ENCODE measurements around the gene RHOBTB1. TPM values are rescaled to one million over a fixed set of nuclear protein-coding genes. Genes with fewer than 3 reads are reported as not detected.
"Not testable (repeated sequence)": the region's sequence is repeated elsewhere in the genome, so short reads cannot be mapped to it uniquely, and the experiment has no call there.

The RHOBTB1 gene
- polyA plus RNA-seq, 1 donor = 21.8 TPM

DNA sequence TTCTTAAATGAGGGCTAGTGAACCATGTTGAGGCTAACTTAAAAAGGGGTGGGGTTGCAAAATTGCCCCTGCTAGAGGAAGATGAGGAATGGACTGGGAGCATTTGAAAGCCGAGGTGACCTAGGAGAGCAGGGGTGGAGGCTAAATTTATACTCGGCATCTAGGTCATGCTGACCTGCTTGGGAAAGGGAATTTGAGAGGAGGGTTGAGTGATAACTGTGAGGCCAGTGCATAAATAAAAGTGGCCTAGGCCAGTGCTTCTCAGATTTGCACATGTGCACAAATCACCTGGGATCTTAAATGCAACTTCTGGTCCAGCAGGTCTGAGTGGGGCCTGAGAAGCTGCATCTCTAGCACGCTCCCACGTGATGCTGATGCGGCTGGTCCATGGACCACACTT lies 95.3 kb downstream of the RHOBTB1 start:
- no peak overlapping the region for H3K27ac ChIP-seq (ENCODE audit: low read length)
- H3K36me3 ChIP-seq (ENCODE audit: control insufficient read depth, insufficient read depth, low read length) = no peaks in the 10 kb centered on the region

DNA sequence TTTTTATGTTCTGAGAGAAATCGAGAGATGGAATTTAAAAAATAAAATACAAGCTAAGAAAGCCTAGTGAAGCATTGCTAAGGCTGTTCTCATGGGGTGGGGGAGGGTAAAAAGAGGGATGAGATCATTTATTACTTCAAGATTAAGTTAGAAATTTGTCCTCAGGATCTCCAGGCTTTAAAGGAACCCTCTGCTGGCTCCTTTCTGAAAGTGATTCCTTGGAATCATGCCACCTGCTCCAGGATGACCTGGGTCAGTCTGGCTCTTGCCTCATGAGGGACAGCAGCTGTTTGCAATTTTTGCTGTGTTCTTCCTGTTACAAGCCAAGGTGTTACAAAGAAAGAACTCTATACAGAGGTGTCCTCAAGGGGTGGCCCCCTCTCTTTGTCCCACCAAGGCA lies 95.9 kb downstream of the RHOBTB1 start:
- H3K9me3 ChIP-seq (ENCODE audit: control insufficient read depth, low read depth, low read length) = no peaks in the 10 kb centered on the region
- H3K27ac ChIP-seq (ENCODE audit: low read length) = no peak overlapping the region
- H3K4me3 ChIP-seq (ENCODE audit: low read length) = no peak overlapping the region
- no peaks in the 10 kb centered on the region for H3K27me3 ChIP-seq (ENCODE audit: control insufficient read depth, insufficient read depth, low read length)
- peak in 1 of 2 donors; percentile 7 for DNase-seq
- 90% methylated on average over 1 of the region's 1 CpG for WGBS (ENCODE audit: insufficient coverage, low lambda C conversion rate)
- H3K36me3 ChIP-seq (ENCODE audit: control insufficient read depth, insufficient read depth, low read length) = no peaks in the 10 kb centered on the region
- H3K4me1 ChIP-seq (ENCODE audit: control insufficient read depth, insufficient read depth, low read length) = no peaks in the 10 kb centered on the region

More for the DNA sequence above, 95.3 kb downstream of the RHOBTB1 start:
- no CpG with 5 or more reads among the region's 5 CpGs for WGBS (ENCODE audit: insufficient coverage, low lambda C conversion rate)
- Histone ChIP-seq H3K4me1 (ENCODE audit: control insufficient read depth, insufficient read depth, low read length) (no peaks in the 10 kb centered on the region), H3K4me3 (ENCODE audit: low read length) (no peak overlapping the region), H3K27me3 (ENCODE audit: control insufficient read depth, insufficient read depth, low read length) (no peaks in the 10 kb centered on the region), H3K9me3 (ENCODE audit: control insufficient read depth, low read depth, low read length) (no peaks in the 10 kb centered on the region)
- DNase-seq = no peak

DNA sequence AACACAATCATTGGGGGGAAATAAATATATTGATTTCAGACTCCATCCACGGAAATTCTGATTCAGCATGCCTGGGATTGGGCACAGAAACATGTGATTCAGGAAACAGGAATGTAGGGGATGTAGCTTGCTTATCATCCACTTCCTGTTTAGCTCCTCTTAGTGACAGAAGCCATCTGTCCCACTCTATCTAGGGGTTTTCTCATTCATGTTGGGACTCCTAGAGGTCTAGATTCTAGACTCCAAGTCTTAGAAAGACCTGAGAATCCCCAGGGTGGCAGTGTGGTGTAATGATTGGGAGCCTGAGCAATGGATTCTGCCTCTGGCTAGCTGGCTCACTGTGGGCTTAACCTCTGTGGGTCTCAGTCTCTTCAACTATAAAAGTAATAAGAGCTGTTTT lies 97.8 kb downstream of the RHOBTB1 start:
- Histone ChIP-seq H3K27ac (ENCODE audit: low read length) (no peak overlapping the region), H3K36me3 (ENCODE audit: control insufficient read depth, insufficient read depth, low read length) (no peaks in the 10 kb centered on the region), H3K4me1 (ENCODE audit: control insufficient read depth, insufficient read depth, low read length) (no peaks in the 10 kb centered on the region), H3K27me3 (ENCODE audit: control insufficient read depth, insufficient read depth, low read length) (no peaks in the 10 kb centered on the region), H3K9me3 (ENCODE audit: control insufficient read depth, low read depth, low read length) (no peaks in the 10 kb centered on the region), H3K4me3 (ENCODE audit: low read length) (no peak overlapping the region)
- no CpG with 5 or more reads among the region's 1 CpG for WGBS (ENCODE audit: insufficient coverage, low lambda C conversion rate)
- no peak for DNase-seq

DNA sequence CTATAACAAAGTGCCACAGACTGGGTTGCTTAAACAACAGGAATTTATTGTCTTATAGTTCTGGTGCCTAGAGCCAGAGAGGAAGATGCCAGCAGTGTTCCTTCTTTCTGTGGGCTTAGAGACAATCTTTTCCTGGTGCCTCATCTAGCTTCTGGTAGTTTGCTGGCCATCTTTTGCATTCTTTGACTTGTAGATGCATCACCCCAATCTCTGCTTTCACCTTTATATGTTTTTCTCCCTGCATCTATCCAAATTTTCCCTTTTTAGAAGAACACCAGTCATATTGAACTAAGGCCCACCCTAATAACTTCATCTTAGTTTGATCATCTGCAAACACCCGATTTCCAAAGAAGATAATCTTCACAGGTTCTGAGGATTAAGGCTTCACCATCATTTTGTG lies 98.9 kb downstream of the RHOBTB1 start:
- no peaks in the 10 kb centered on the region for H3K27me3 ChIP-seq (ENCODE audit: control insufficient read depth, insufficient read depth, low read length)
- no CpG with 5 or more reads among the region's 1 CpG for WGBS (ENCODE audit: insufficient coverage, low lambda C conversion rate)
- H3K27ac ChIP-seq (ENCODE audit: low read length) = no peak overlapping the region
- H3K4me1 ChIP-seq (ENCODE audit: control insufficient read depth, insufficient read depth, low read length) = no peaks in the 10 kb centered on the region
- DNase-seq = no peak
- H3K4me3 ChIP-seq (ENCODE audit: low read length) = no peak overlapping the region
- H3K36me3 ChIP-seq (ENCODE audit: control insufficient read depth, insufficient read depth, low read length) = no peaks in the 10 kb centered on the region
- no peaks in the 10 kb centered on the region for H3K9me3 ChIP-seq (ENCODE audit: control insufficient read depth, low read depth, low read length)

DNA sequence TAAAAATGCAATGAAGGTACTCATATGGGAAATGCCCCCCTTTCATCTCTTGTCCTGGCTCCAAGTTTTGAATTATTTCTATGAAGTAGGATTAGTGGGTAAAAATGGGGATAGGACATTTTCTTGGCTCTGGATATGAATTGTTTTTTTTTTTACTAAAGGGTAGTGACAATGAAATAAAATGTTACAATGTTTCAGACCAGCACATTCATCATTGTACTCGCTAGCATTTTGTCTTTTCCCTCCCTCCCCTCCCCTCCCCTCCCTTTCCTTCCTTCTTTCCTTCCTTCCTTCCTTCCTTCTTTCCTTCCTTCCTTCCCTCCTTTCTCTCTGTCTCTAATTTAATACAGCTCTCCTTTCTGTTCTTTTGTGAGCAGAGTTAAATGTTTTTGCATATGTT lies 101.3 kb downstream of the RHOBTB1 start:
- no peaks in the 10 kb centered on the region for H3K27me3 ChIP-seq (ENCODE audit: control insufficient read depth, insufficient read depth, low read length)
- no peak overlapping the region for H3K27ac ChIP-seq (ENCODE audit: low read length)
- H3K4me1 ChIP-seq (ENCODE audit: control insufficient read depth, insufficient read depth, low read length) = no peaks in the 10 kb centered on the region
- H3K9me3 ChIP-seq (ENCODE audit: control insufficient read depth, low read depth, low read length) = no peaks in the 10 kb centered on the region
- H3K36me3 ChIP-seq (ENCODE audit: control insufficient read depth, insufficient read depth, low read length) = no peaks in the 10 kb centered on the region
- WGBS (ENCODE audit: insufficient coverage, low lambda C conversion rate) = 100% methylated on average over 1 of the region's 1 CpG
- no peak overlapping the region for H3K4me3 ChIP-seq (ENCODE audit: low read length)
- no peak for DNase-seq

DNA sequence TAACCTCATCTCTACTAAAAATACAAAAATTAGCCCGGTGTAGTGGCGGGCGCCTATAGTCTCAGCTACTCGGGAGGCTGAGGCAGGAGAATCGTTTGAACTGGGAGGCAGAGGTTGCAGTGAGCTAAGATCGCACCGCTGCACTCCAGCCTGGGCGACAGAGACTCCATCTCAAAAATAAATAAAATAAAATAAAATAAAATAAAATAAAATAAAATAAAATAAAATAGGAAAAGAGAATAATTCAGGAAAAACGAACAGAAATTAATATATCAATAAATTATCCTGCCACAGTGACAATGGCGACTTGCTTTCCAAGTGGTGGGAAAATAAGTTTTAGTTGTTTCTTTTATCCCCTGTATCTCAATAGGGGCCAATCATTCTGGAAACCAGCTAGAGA lies 102.8 kb downstream of the RHOBTB1 start:
- not testable (repeated sequence) for H3K27me3 ChIP-seq (ENCODE audit: control insufficient read depth, insufficient read depth, low read length); H3K4me3 ChIP-seq (ENCODE audit: low read length); H3K27ac ChIP-seq (ENCODE audit: low read length); H3K9me3 ChIP-seq (ENCODE audit: control insufficient read depth, low read depth, low read length); DNase-seq; H3K36me3 ChIP-seq (ENCODE audit: control insufficient read depth, insufficient read depth, low read length); H3K4me1 ChIP-seq (ENCODE audit: control insufficient read depth, insufficient read depth, low read length)
- 96% methylated on average over 4 of the region's 10 CpGs for WGBS (ENCODE audit: insufficient coverage, low lambda C conversion rate)

DNA sequence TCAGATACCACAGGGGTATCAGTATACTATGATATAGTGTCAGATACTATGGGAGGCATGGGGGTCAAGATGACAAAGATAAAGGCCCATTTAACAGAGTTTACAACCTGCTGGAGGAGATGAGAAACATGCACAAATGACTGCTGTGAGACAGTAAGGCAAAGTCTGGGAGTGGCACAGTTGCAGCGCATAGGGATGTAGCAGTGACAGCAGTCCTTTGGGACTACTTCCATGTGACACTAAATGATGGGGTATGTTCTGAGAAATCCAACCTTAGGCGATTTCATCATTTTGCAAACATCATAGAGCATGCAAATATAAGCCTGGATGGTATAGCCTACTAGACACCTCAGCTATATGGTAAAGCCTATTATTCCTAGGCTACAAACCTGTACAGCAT lies 108.9 kb downstream of the RHOBTB1 start:
- no peaks in the 10 kb centered on the region for H3K4me1 ChIP-seq (ENCODE audit: control insufficient read depth, insufficient read depth, low read length)
- no peaks in the 10 kb centered on the region for H3K36me3 ChIP-seq (ENCODE audit: control insufficient read depth, insufficient read depth, low read length)
- H3K27ac ChIP-seq (ENCODE audit: low read length) = no peak overlapping the region
- DNase-seq = no peak
- H3K9me3 ChIP-seq (ENCODE audit: control insufficient read depth, low read depth, low read length) = no peaks in the 10 kb centered on the region
- no peaks in the 10 kb centered on the region for H3K27me3 ChIP-seq (ENCODE audit: control insufficient read depth, insufficient read depth, low read length)
- no peak overlapping the region for H3K4me3 ChIP-seq (ENCODE audit: low read length)
- no CpG with 5 or more reads among the region's 2 CpGs for WGBS (ENCODE audit: insufficient coverage, low lambda C conversion rate)

DNA sequence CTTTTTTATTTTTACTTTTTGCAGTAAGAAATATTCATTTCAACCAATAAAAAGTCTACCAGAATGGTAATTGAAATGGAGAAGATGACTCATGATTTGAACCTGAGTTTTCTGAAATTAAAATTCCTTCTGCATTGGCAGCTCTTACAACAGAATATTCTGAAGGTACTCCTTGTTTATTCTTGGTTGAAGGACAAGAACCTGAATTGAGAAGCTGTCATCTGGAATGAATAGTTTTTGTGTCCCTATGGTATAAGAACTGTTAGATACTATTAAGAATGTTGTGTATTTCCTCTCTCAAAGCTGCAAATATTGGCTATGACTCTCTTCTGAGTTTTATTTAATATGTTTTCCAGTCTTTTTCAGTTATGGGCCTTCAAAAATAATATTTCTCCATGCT lies 109.6 kb downstream of the RHOBTB1 start:
- Histone ChIP-seq H3K36me3 (ENCODE audit: control insufficient read depth, insufficient read depth, low read length) (no peaks in the 10 kb centered on the region), H3K4me1 (ENCODE audit: control insufficient read depth, insufficient read depth, low read length) (no peaks in the 10 kb centered on the region), H3K9me3 (ENCODE audit: control insufficient read depth, low read depth, low read length) (no peaks in the 10 kb centered on the region), H3K27me3 (ENCODE audit: control insufficient read depth, insufficient read depth, low read length) (no peaks in the 10 kb centered on the region), H3K4me3 (ENCODE audit: low read length) (no peak overlapping the region), H3K27ac (ENCODE audit: low read length) (no peak overlapping the region)
- DNase-seq = no peak

DNA sequence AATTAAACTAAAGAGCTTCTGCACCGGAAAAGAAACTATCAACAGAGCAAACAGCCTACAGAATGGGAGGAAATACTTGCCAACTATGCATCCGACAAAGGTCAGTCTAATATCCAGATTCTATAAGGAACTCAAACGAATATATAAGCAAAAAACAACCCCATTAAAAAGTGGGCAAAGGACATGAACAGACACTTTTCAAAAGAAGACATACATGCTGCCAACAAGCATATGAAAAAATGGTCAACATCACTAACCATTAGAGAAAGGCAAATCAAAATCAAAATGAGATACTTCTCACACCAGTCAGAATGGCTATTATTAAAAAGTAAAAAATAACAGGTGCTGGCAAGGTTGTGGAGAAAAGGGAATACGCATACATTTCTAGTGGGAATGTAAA lies 111.8 kb downstream of the RHOBTB1 start:
- no CpG with 5 or more reads among the region's 4 CpGs for WGBS (ENCODE audit: insufficient coverage, low lambda C conversion rate)
- not testable (repeated sequence) for H3K4me3 ChIP-seq (ENCODE audit: low read length); H3K9me3 ChIP-seq (ENCODE audit: control insufficient read depth, low read depth, low read length); DNase-seq; H3K27me3 ChIP-seq (ENCODE audit: control insufficient read depth, insufficient read depth, low read length); H3K36me3 ChIP-seq (ENCODE audit: control insufficient read depth, insufficient read depth, low read length); H3K4me1 ChIP-seq (ENCODE audit: control insufficient read depth, insufficient read depth, low read length); H3K27ac ChIP-seq (ENCODE audit: low read length)

DNA sequence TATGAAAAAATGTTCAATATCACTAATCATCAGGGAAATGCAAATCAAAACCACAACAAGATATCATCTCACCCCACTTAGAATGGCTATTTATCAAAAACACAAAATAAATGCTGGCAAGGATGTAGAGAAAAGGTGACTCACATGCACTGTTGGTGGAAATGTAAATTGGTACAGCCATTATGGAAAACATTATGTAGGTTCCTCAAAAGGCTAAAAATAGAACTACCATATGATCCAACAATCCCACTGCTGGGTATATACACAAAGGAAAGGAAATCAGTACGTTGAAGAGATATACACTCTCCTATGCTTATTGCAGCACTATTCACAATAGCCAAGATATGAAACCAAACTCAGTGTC lies 115.5 kb downstream of the RHOBTB1 start:
- no peak overlapping the region for H3K27ac ChIP-seq (ENCODE audit: low read length)
- DNase-seq = no peak
- no peak overlapping the region for H3K4me3 ChIP-seq (ENCODE audit: low read length)
- H3K9me3 ChIP-seq (ENCODE audit: control insufficient read depth, low read depth, low read length) = no peaks in the 10 kb centered on the region
- H3K36me3 ChIP-seq (ENCODE audit: control insufficient read depth, insufficient read depth, low read length) = no peaks in the 10 kb centered on the region
- WGBS (ENCODE audit: insufficient coverage, low lambda C conversion rate) = no CpG with 5 or more reads among the region's 1 CpG
- H3K4me1 ChIP-seq (ENCODE audit: control insufficient read depth, insufficient read depth, low read length) = no peaks in the 10 kb centered on the region
- no peaks in the 10 kb centered on the region for H3K27me3 ChIP-seq (ENCODE audit: control insufficient read depth, insufficient read depth, low read length)

DNA sequence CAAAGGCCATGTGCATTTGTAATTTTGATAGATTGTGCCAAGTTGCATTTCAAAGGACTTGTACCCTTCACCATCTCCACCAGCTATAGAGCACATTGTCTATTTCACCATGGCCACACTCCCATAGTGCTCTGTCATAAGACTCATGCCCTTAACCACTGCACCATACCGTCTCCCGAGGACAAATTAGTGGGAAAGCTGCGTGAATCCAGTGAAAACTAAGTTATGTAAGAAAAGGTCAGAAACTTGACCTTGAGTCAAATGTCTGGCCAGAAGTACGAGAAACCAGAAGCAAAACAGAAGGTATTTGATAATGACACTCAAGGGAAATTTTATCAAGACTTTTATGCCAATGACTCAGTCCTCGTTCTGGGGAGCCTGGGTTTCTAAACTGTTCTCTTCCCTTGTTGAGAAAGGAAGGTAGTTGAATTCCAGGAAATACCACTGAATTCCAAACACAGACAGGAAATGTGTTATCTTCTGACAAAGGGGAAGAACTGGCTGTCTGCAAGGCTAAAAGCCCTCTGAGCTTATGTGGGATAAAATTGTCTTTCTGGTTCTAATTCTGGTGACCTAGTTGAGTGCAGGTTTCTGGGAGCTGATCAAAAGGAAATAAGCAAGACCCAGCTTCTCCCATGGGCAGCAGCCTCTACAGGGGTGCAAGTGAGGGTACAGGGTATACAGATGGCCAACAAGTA lies 116.0 kb downstream of the RHOBTB1 start:
- Histone ChIP-seq H3K4me1 (ENCODE audit: control insufficient read depth, insufficient read depth, low read length) (no peaks in the 10 kb centered on the region), H3K27ac (ENCODE audit: low read length) (no peak overlapping the region), H3K4me3 (ENCODE audit: low read length) (no peak overlapping the region), H3K27me3 (ENCODE audit: control insufficient read depth, insufficient read depth, low read length) (no peaks in the 10 kb centered on the region), H3K36me3 (ENCODE audit: control insufficient read depth, insufficient read depth, low read length) (no peaks in the 10 kb centered on the region), H3K9me3 (ENCODE audit: control insufficient read depth, low read depth, low read length) (no peaks in the 10 kb centered on the region)
- WGBS (ENCODE audit: insufficient coverage, low lambda C conversion rate) = no CpG with 5 or more reads among the region's 5 CpGs
- DNase-seq = no peak

Data from large intestine (tissue), 3 donors.